ENCODE results near the gene RRH.

GRCh38 chr4:109795059-109795458 is 32.7 kb upstream of the RRH start:
- TF ChIP-seq CTCF (IDR thresholded peaks at IDR 0.05; ENCODE audit: borderline replicate concordance, extremely low read depth, low read length, poor library complexity, severe bottlenecking): no peak
- no peak for TF ChIP-seq EZH2 (IDR thresholded peaks at IDR 0.05; ENCODE audit: borderline replicate concordance, low read depth, low read length, severe bottlenecking)
